H1 (cell line): Measurements from ENCODE around the gene FKBP10. TPM values are rescaled to one million over a fixed set of nuclear protein-coding genes. Genes with fewer than 3 reads are reported as not detected.

Experiments
- GABPA ChIP-seq: IDR thresholded peaks from 2 replicates; pipeline ENCODE4 v1.6.1; 2011; ENCODE audit warnings: mild to moderate bottlenecking, low read length, moderate library complexity, borderline replicate concordance; ENCODE audit not compliant: insufficient read depth
- MAFK ChIP-seq: IDR thresholded peaks from 2 replicates; pipeline ENCODE4 v1.6.1; 2012; ENCODE audit warnings: low read depth, mild to moderate bottlenecking, improper control_type of control experiment, low read length
- SRF ChIP-seq: IDR thresholded peaks from 2 replicates; pipeline ENCODE4 v1.6.1; 2011; ENCODE audit warnings: mild to moderate bottlenecking, low read depth, low read length, moderate library complexity
- YY1 ChIP-seq: IDR thresholded peaks from 2 replicates; pipeline ENCODE4 v1.6.1; 2011; ENCODE audit warnings: low read depth, mild to moderate bottlenecking, low read length
- polyA plus RNA-seq, 7 experiments: library from polyadenylated mRNA; depleted of rRNA in 3 of 7; stranded (reverse) in 5 of 7; unstranded in 2 of 7; fragments of >200 nt in 5 of 7; fragments of 200-250 nt in 2 of 7; gene quantifications; 1 replicate in 5 of 7; 2 replicates in 1 of 7; 4 replicates in 1 of 7; pipeline versions ENCODE4 v1.2.1 to v1.2.3, GENCODE V29; 2011 to 2013; ENCODE audit warnings: missing spikeins in 2 of 7, mixed read lengths in 2 of 7
- total RNA-seq: library from RNA; stranded (reverse); fragmentation: NEBNext Ultra II Directional; extraction: Animal tissue kit (Norgen Biotek cat#: 25700); gene quantifications from 2 replicates; pipeline ENCODE4 v1.2.1, GENCODE V29; 2021

Gene FKBP10
- total and polyA plus RNA-seq, 2 of the 8 experiments (the other 6 are each of a cell fraction or from before 2014, with no cell fraction given): 173 to 283 TPM

- no peak for TF ChIP-seq GABPA
- no peak for TF ChIP-seq SRF
- TF ChIP-seq MAFK: no peak
- TF ChIP-seq YY1: no peak
Observed at GRCh38 chr17:41797377-41797776, 15.4 kb upstream of the FKBP10 start (continued).
